HepG2 (cell line): ENCODE measurements around the gene COX5B. TPM values are rescaled to one million over a fixed set of nuclear protein-coding genes. Genes with fewer than 3 reads are reported as not detected.
A peak's percentile ranks its signal among the peaks of the same experiment; 100 is the strongest.
"Not testable (repeated sequence)": the region's sequence is repeated elsewhere in the genome, so short reads cannot be mapped to it uniquely, and the experiment has no call there.

ENCODE experiments used
- ATAC-seq: fragments of 200-7000 bp; cut with Tn5 transposase; 3 replicates; pipeline ENCODE4 v1.9.1; 2020; ENCODE audit warnings: mild to moderate bottlenecking, moderate library complexity
- BruUV-seq: library from RNA; stranded (reverse); fragments of 400-500 nt; replicated peaks from 2 replicates; lab custom pipeline; 2021; lab: Mats Ljungman, UMichigan
- CTCF ChIA-PET: fragments of 300-600 bp; formaldehyde crosslinking; extraction: SDS; loops from one replicate; lab custom pipeline; 2021; ENCODE audit warnings: low total read pairs, inconsistent platforms, low intra/inter-chr PET ratio; lab: Yijun Ruan, JAX
- POLR2A ChIA-PET: fragments of 350-600 bp; sonication (Branson Sonifier 250); formaldehyde crosslinking; loops from one replicate; lab custom pipeline; 2020; ENCODE audit warnings: antibody characterized with exemption, inconsistent platforms; lab: Yijun Ruan, JAX
- DNase-seq: peaks from one replicate; pipeline ENCODE4 v3.0.0-alpha.2; 2015; ENCODE audit warnings: low spot score
- FAIRE-seq: peaks from 3 replicates; lab custom pipeline; 2011; peaks lifted over from hg19 to GRCh38; lab: Jason Lieb, UNC
- H2AFZ ChIP-seq: one replicate; pipeline ENCODE4 v1.6.1; 2011; ENCODE audit warnings: low read length, inconsistent platforms
- H3K27ac ChIP-seq: fragments of 300-600 bp; 3 replicates; pipeline ENCODE4 v1.8.0; 2011; ENCODE audit warnings: mixed run types, mild to moderate bottlenecking, mixed read lengths, low read length, inconsistent platforms; ENCODE audit not compliant: insufficient read depth; ENCODE audit errors: extremely low read length
- H3K27me3 ChIP-seq, 2 experiments: fragments of 200-600 bp in 1 of 2; 2 replicates in 1 of 2; 3 replicates in 1 of 2; pipeline versions ENCODE4 v1.6.0 to v1.8.0; 2011; ENCODE audit warnings: low read length in 2 of 2, mild to moderate bottlenecking in 2 of 2, moderate library complexity in 2 of 2, inconsistent platforms in 1 of 2; ENCODE audit not compliant: insufficient read depth in 2 of 2, control insufficient read depth in 1 of 2
- H3K36me3 ChIP-seq, 2 experiments: fragments of 200-600 bp in 1 of 2; replicated peaks in 1 of 2; 2 replicates in 1 of 2; 3 replicates in 1 of 2; pipeline versions ENCODE4 v1.5.1 to v1.8.0; 2011; ENCODE audit warnings: low read length in 2 of 2, inconsistent platforms in 1 of 2; ENCODE audit not compliant: insufficient read depth in 2 of 2, control insufficient read depth in 1 of 2
- H3K4me1 ChIP-seq: 2 replicates; pipeline ENCODE4 v1.5.1; 2012; ENCODE audit warnings: low read length, inconsistent platforms; ENCODE audit not compliant: insufficient read depth
- H3K4me2 ChIP-seq: 2 replicates; pipeline ENCODE4 v1.6.0; 2011; ENCODE audit warnings: low read depth, low read length, inconsistent platforms
- H3K4me3 ChIP-seq, 3 experiments: fragments of 200-600 bp in 1 of 3; sonication (generic), shearing (Covaris generic) in 1 of 3; replicated peaks in 1 of 3; 2 replicates each; pipeline ENCODE4 v1.5.1; 2011 to 2016; ENCODE audit warnings: low read length in 3 of 3, inconsistent platforms in 2 of 3, low read depth in 2 of 3, mild to moderate bottlenecking in 2 of 3, control low read depth in 1 of 3, mixed read lengths in 1 of 3; ENCODE audit not compliant: insufficient read depth in 1 of 3
- H3K79me2 ChIP-seq: one replicate; pipeline ENCODE4 v1.6.1; 2011; ENCODE audit warnings: low read length, inconsistent platforms; ENCODE audit not compliant: insufficient read depth
- H3K9ac ChIP-seq: 2 replicates; pipeline ENCODE4 v1.6.0; 2011; ENCODE audit warnings: mild to moderate bottlenecking, low read depth, low read length, inconsistent platforms; ENCODE audit not compliant: insufficient read depth
- H3K9me3 ChIP-seq: 2 replicates; pipeline ENCODE4 v1.5.1; 2012; ENCODE audit warnings: mild to moderate bottlenecking, low read length
- H4K20me1 ChIP-seq: 2 replicates; pipeline ENCODE4 v1.6.0; 2011; ENCODE audit warnings: inconsistent platforms, mild to moderate bottlenecking, low read length, moderate library complexity; ENCODE audit not compliant: insufficient read depth
- CENPX ChIP-seq: sonication (generic); formaldehyde crosslinking; IDR thresholded peaks from 2 replicates; pipeline ENCODE4 v1.9.0; 2021; ENCODE audit warnings: mild to moderate bottlenecking, missing genetic modification reagents, moderate library complexity
- EEA1 ChIP-seq: sonication (generic); formaldehyde crosslinking; IDR thresholded peaks from 2 replicates; pipeline ENCODE4 v1.5.1; 2020; ENCODE audit warnings: mild to moderate bottlenecking, missing genetic modification reagents, borderline replicate concordance
- PPARG ChIP-seq: conservative IDR thresholded peaks from 2 replicates; pipeline ENCODE4 v1.6.1; 2016; ENCODE audit warnings: missing biosample characterization, missing genetic modification reagents
- ZNF354B ChIP-seq: sonication (generic); formaldehyde crosslinking; IDR thresholded peaks from 2 replicates; pipeline ENCODE4 v1.8.0; 2022; ENCODE audit warnings: mild to moderate bottlenecking, missing genetic modification reagents
- WGBS: methylation state at CpG from one replicate; pipeline ENCODE4 v1.1.6; 2017; ENCODE audit warnings: low lambda C conversion rate; 5-methylcytosine and 5-hydroxymethylcytosine counted together
- in situ Hi-C: cut with HindIII; loops from 2 replicates; pipeline ENCODE4 v1.10.0; 2017; ENCODE audit warnings: low pct_unique_long_range_greater_than_20kb; ENCODE audit not compliant: extremely low pct_ligation_motif_present
- intact Hi-C: fragments of 100-400 bp; cut with micrococcal nuclease; formaldehyde crosslinking; loops from one replicate; pipeline ENCODE4 v1.10.0; 2022; ENCODE audit not compliant: unreplicated experiment
- polyA plus RNA-seq, 8 experiments: library from polyadenylated mRNA; depleted of rRNA in 3 of 8; stranded (reverse) in 7 of 8; unstranded in 1 of 8; fragments of >200 nt; fragmentation: Illumina TruSeq in 4 of 8; extraction: Trizol in 4 of 8; gene quantifications; 2 replicates each; pipeline versions ENCODE4 v1.2.1 to v1.2.3, GENCODE V29; 2011 to 2016; ENCODE audit warnings: low read depth in 4 of 8, missing spikeins in 1 of 8, mixed read lengths in 1 of 8; ENCODE audit not compliant: insufficient read depth in 1 of 8
- total RNA-seq, 5 experiments: library from RNA; depleted of rRNA; stranded (reverse); fragments of >200 nt; fragmentation: Illumina TruSeq; extraction: Trizol; gene quantifications; 2 replicates each; pipeline ENCODE4 v1.2.3, GENCODE V29; 2016; ENCODE audit warnings: low read depth in 1 of 5

COX5B gene
- total and polyA plus RNA-seq, 2 of the 13 experiments (the other 11 are each of a cell fraction or from before 2014, with no cell fraction given), result 453 to 536 TPM

DNA sequence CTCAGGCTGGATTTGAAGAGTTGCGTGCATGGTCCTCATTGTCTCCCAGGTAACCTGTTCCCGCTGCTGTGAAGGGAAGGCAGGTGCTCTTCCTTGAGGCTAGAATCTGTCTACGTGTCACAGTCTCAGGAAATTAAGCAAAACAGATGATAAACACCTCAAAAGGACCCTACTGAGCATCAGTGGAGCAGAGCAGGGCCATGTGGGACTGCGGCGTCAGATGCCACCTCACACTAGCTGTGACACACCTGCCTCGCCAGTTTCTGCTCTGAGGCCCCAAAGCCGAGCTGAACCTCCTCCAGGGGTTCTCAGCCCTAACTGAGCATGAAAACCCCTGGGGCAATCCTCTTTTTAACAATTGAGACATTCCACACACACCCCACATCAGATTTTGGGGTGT lies 25.7 kb downstream of the COX5B start (continued):
- TF ChIP-seq EEA1 (no peak), PPARG (CRISPR knock-in tag) (no peak)

DNA sequence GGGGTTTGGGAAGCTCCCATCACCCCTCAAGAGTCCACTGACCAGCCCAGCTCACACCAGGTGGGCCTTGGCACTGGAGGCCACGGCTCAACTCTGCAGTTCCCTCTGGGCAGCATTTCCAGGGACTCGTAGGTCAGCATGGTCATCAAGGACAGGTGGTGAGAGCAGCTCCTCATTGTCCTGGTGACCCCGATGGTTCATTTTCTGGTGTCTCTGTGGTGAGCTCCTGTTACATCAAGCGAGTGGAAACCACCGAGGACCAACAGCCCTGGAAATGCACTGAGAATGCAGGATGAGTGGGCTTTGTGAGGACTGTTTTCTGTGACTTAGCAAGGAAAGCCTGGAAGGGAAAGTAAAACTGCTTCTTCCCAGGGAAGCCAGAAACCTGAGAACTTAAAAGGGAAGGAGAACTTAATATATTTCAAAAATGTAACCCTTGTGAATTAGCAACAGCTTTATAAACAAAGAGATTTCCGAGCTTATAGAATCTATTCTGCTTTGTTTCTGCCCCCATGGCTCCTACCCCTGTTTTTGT lies 26.8 kb downstream of the COX5B start:
- H3K27me3 ChIP-seq, BruUV-seq, H3K27ac ChIP-seq, H3K36me3 ChIP-seq, H3K4me3 ChIP-seq, DNase-seq, H3K4me2 ChIP-seq, H2AFZ ChIP-seq, H4K20me1 ChIP-seq, H3K9ac ChIP-seq, H3K79me2 ChIP-seq, H3K9me3 ChIP-seq, FAIRE-seq, CTCF ChIA-PET, intact Hi-C loops, H3K4me1 ChIP-seq: not testable (repeated sequence)
- ATAC-seq, result peak; percentile 34
- POLR2A ChIA-PET, result interaction anchor here (1.3 kb wide), 1 partner anchor 10 kb away, joined by 4 read pairs; no protein-coding TSS in a partner anchor
- in situ Hi-C loops, result loop anchor here (25.0 kb wide), 1 partner anchor 1610 kb away; no protein-coding TSS in a partner anchor
- WGBS, result 51% methylated on average over 4 of the region's 6 CpGs

DNA sequence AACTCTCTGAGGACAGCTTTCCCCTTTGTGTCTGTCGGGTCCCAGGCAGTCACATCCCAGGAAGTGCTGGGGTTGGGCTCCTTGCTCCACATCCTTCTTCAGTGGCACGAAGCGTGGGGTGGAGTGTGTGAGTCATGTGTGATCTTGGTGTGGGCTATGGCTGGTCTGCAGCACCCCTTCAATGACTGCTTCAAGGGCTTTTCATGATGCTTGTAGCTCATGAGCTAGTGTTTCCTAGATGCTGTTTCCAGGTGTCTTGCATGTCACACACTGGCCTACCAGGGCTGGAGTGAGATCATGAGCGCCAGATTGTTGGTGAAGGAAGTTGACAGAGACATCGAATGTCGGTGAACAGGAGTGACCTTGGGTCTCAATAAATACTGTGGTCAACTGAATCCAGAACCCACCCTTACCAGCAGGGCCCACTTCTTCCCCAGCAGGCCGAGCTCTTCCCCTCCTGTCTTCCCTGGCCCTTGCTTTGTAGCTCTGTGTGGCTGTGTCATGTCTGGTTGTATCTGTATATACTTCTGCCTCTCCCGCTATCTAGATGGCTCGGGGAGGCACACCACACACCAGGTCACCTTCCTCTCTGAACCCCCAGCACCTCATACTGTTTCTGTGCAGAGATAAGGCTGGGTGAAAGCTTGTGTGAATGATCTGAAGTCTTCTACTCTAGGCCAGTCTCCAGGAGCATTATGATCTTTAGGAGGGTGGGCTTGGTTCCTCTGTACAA lies 27.5 kb downstream of the COX5B start:
- Histone ChIP-seq H2AFZ (no peak overlapping the region), H3K4me3 (no peak overlapping the region), H3K27ac (no peak overlapping the region), H3K9me3 (no peaks in the 10 kb centered on the region), H3K4me1 (no peaks in the 10 kb centered on the region), H3K79me2 (no peaks in the 10 kb centered on the region), H3K9ac (no peak overlapping the region), H3K36me3 (peaks cover 0 to under 1% of the 10 kb centered on the region in 2 experiments; a peak in 1 of 5 replicates), H3K27me3 (no peaks in the 10 kb centered on the region), H3K4me2 (no peak overlapping the region), H4K20me1 (no peaks in the 10 kb centered on the region)
- in situ Hi-C loops, result loop anchor here (25.0 kb wide), 1 partner anchor 1611 kb away; no protein-coding TSS in a partner anchor
- no peak for FAIRE-seq
- TF ChIP-seq ZNF354B (CRISPR knock-in tag), result 0 out of 2 replicates have a peak, but pooled peaks have one; percentile 24
- TF ChIP-seq CENPX (CRISPR knock-in tag), result no peak
- POLR2A ChIA-PET, result interaction anchor here (1.3 kb wide), 1 partner anchor 11 kb away, joined by 4 read pairs; no protein-coding TSS in a partner anchor
- CTCF ChIA-PET, result no interaction called here
- BruUV-seq, result no TSS peak
- 56% methylated on average over 9 of the region's 9 CpGs for WGBS
- DNase-seq, result no peak
- intact Hi-C loops, result no loop called here
- peak; percentile 20; the same call in 1 of the 3 replicates for ATAC-seq
